HAP-1 (cell line): ENCODE results near the gene HMX1.
A peak's percentile ranks its signal among the peaks of the same experiment; 100 is the strongest.

ENCODE experiments used
- DNase-seq, 2 experiments: peaks; one replicate each; pipeline ENCODE4 v3.0.0-alpha.2; 2016 to 2020; ENCODE audit warnings: low spot score in 2 of 2
- H3K27me3 ChIP-seq: fragments of 250-450 bp; sonication (Bioruptor Pico); 2 replicates; pipeline ENCODE4 v1.5.1; 2020; ENCODE audit warnings: low read depth, mild to moderate bottlenecking, moderate library complexity
- H3K36me3 ChIP-seq: fragments of 250-450 bp; sonication (Bioruptor Pico); replicated peaks from 2 replicates; pipeline ENCODE4 v1.5.1; 2020; ENCODE audit warnings: mild to moderate bottlenecking
- H3K4me1 ChIP-seq: fragments of 250-450 bp; sonication (Bioruptor Pico); 2 replicates; pipeline ENCODE4 v1.5.1; 2020; ENCODE audit warnings: mild to moderate bottlenecking
- H3K4me3 ChIP-seq: fragments of 250-450 bp; sonication (Bioruptor Pico); 2 replicates; pipeline ENCODE4 v1.5.1; 2020; ENCODE audit warnings: mild to moderate bottlenecking, moderate library complexity
- H3K9me3 ChIP-seq: fragments of 250-450 bp; sonication (Bioruptor Pico); 2 replicates; pipeline ENCODE4 v1.5.1; 2020; ENCODE audit warnings: mild to moderate bottlenecking, moderate library complexity
- in situ Hi-C: fragments of 300-500 bp; cut with MboI; formaldehyde crosslinking; loops from 3 replicates; pipeline ENCODE4 v1.14.3; 2020; ENCODE audit warnings: low sequenced_read_pairs, inconsistent platforms, mixed read lengths

Gene HMX1

DNA sequence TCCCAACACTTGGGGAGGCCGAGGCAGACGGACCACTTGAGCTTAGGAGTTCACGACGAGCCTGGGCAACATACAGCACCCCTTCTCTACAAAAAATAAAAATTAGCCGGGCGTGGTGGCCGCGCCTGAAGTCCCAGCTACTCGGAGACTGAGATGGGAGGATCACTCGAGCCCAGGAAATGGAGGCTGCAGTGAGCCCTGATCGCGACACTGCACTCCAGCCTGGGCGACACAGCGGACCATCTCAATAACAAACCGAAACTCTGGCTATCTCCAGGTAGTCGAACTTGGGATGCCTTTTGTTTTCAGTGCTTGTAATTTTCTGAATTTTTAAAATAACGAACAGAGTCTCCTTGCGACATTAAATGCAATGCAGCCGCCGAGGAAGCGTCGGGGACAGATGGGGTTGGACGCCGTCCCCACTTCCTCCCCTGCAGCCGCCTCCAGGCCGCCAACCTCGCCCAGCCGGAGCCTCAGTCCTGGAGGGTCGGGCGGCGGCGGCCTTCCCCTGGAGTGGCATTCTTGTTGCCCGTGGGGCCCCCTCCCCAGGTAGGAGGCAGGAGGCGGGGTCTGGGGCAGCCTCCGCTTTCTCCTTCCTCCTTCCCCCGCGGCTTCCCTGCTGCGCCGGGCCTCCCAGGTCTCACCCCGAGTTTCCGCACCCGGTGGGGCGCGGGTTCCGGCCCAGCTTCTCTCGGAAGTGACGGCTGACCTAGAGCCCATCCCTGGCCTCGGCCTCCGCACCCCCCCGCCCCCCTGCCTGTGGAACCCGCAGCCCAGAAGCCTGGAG, 14.6 kb downstream of the HMX1 start:
- H3K36me3 ChIP-seq, result no peaks in the 10 kb centered on the region
- H3K4me3 ChIP-seq, result no peak overlapping the region
- no peaks in the 10 kb centered on the region for H3K4me1 ChIP-seq
- peaks cover 75% of the 10 kb centered on the region for H3K27me3 ChIP-seq
- DNase-seq, result no peak
- no peaks in the 10 kb centered on the region for H3K9me3 ChIP-seq
- in situ Hi-C loops, result no loop called here

- Histone ChIP-seq H3K4me1 (no peaks in the 10 kb centered on the region), H3K27me3 (peaks cover 65% of the 10 kb centered on the region), H3K36me3 (no peaks in the 10 kb centered on the region), H3K4me3 (no peak overlapping the region), H3K9me3 (no peaks in the 10 kb centered on the region)
- DNase-seq, result peak in 1 of 2 experiments; percentile 53
- in situ Hi-C loops, result no loop called here
Measured at GRCh38 chr4:8855818-8856245, 15.8 kb downstream of the HMX1 start.

- no peaks in the 10 kb centered on the region for H3K36me3 ChIP-seq
- no peaks in the 10 kb centered on the region for H3K9me3 ChIP-seq
- H3K4me3 ChIP-seq, result no peak overlapping the region
- no peaks in the 10 kb centered on the region for H3K4me1 ChIP-seq
- H3K27me3 ChIP-seq, result peaks cover 58% of the 10 kb centered on the region
- DNase-seq, result no peak
- in situ Hi-C loops, result no loop called here
Measured at GRCh38 chr4:8854931-8855330, 16.7 kb downstream of the HMX1 start.

GRCh38 chr4:8854016-8854415, 17.6 kb downstream of the HMX1 start:
- H3K36me3 ChIP-seq, result no peaks in the 10 kb centered on the region
- DNase-seq, result no peak
- H3K4me3 ChIP-seq, result no peak overlapping the region
- no peaks in the 10 kb centered on the region for H3K9me3 ChIP-seq
- peaks cover 56% of the 10 kb centered on the region for H3K27me3 ChIP-seq
- no peaks in the 10 kb centered on the region for H3K4me1 ChIP-seq
- in situ Hi-C loops, result no loop called here

DNA sequence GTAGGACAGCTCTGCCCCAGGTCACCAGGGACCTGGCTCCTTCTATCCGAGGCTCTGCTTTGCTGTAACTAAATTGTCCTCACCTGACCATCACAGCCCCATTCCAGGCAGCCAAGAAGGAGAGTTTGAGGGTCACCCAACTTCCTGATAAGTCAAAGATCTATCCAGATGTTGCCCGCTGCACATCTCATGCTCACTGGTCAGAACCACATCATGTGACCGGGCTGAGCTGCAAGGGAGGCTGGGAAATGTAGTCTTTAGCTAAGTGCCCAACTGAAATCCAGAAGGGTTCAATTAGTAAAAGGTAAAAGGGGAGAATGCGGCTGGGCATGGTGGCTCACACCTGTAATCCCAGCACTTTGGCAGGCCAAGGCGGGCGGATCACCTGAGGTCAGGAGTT, 18.4 kb downstream of the HMX1 start:
- DNase-seq, result no peak
- Histone ChIP-seq H3K36me3 (no peaks in the 10 kb centered on the region), H3K9me3 (no peaks in the 10 kb centered on the region), H3K4me3 (no peak overlapping the region), H3K4me1 (no peaks in the 10 kb centered on the region), H3K27me3 (peaks cover 51% of the 10 kb centered on the region)
- in situ Hi-C loops, result no loop called here

DNA sequence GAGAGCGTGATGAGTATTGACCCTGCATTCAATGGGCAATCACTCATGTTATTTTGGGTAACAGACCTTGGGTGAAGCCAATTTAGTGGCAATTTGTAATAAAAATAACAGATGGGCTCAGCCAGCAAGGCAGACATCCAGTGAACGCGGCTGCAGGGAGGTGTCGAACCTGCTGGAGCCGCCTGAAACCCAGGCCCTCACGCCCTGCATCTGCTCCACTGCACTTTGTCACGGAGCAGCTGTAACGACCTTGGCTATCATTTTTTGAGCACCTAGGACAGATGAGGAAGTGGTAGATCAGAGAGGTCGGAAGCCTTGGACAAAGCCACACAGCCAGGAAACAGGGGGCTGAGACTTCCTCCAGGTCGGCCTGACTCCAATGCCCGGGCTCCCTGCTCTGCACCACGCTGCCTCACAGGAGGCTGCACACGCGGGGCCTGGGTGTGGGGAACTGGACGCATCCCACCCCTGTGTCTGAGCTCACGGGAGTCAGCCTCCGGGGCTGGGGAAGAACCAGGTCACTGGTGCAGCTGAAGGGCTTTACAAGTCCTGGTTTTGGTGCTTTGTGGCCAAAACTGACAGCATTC, 19.4 kb downstream of the HMX1 start:
- peaks cover 46% of the 10 kb centered on the region for H3K27me3 ChIP-seq
- no peak overlapping the region for H3K4me3 ChIP-seq
- in situ Hi-C loops, result no loop called here
- H3K4me1 ChIP-seq, result no peaks in the 10 kb centered on the region
- no peaks in the 10 kb centered on the region for H3K36me3 ChIP-seq
- no peak for DNase-seq
- H3K9me3 ChIP-seq, result no peaks in the 10 kb centered on the region

DNA sequence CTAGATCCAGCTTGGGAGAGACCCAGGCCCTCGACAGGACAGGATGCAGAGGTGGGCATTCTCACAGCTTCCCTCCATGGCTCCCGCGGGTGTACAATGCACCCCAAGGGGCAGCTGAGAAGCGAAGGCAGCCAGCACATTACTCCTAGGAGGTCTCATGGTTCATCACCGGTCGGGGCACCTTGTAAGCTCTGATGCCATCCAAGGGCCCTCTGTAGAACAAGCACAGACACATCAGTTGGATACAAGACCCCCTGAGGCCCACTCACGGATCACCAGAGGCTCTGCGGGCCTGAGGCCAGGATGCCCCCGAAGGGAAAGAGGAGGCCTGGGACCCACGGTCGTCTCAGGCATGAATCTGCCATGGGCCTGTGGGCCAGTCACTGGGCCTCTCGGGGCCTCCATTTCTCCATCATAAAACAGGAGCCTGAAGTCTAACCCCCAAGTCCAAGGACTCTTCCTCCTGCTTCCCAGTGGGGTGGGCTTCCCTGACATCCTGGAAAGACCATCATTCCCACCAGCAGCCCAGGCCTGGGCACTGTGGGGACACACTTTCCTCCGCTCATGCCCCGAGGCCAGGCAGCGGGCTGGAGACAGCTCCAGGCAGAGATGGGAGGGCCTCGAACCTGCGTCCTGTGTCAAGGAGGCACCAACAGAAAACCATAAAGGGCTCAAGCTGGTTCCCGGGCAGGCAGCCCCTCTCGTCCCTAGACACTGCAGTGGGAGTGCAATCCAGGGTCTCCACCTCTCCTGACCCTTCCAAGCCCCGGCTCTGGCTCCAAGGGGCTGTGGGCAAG, 20.1 kb downstream of the HMX1 start:
- peaks cover 39% of the 10 kb centered on the region for H3K27me3 ChIP-seq
- H3K36me3 ChIP-seq, result no peaks in the 10 kb centered on the region
- H3K4me1 ChIP-seq, result no peaks in the 10 kb centered on the region
- H3K9me3 ChIP-seq, result no peaks in the 10 kb centered on the region
- no peak overlapping the region for H3K4me3 ChIP-seq
- in situ Hi-C loops, result no loop called here
- no peak for DNase-seq

DNA sequence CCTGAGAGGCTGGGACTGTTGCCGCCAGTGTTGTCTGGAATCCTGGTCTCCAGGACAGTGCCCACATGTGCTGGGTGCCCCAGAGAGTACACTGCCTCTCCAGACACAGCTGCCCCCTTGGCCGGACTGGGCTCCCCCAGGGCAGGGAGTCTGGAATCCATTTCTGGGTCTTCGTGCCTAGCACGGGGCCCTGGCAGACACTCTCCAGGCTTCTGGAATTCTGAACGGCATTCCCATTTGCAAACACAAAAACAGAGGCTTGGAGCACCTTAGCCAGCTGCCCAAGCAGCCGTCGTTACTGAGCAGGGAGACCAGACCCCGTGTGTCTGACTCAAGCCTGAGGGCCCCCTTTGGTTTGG, 20.8 kb downstream of the HMX1 start:
- Histone ChIP-seq H3K9me3 (no peaks in the 10 kb centered on the region), H3K27me3 (peaks cover 32% of the 10 kb centered on the region), H3K4me1 (no peaks in the 10 kb centered on the region), H3K4me3 (no peak overlapping the region), H3K36me3 (no peaks in the 10 kb centered on the region)
- no peak for DNase-seq
- in situ Hi-C loops, result no loop called here

DNA sequence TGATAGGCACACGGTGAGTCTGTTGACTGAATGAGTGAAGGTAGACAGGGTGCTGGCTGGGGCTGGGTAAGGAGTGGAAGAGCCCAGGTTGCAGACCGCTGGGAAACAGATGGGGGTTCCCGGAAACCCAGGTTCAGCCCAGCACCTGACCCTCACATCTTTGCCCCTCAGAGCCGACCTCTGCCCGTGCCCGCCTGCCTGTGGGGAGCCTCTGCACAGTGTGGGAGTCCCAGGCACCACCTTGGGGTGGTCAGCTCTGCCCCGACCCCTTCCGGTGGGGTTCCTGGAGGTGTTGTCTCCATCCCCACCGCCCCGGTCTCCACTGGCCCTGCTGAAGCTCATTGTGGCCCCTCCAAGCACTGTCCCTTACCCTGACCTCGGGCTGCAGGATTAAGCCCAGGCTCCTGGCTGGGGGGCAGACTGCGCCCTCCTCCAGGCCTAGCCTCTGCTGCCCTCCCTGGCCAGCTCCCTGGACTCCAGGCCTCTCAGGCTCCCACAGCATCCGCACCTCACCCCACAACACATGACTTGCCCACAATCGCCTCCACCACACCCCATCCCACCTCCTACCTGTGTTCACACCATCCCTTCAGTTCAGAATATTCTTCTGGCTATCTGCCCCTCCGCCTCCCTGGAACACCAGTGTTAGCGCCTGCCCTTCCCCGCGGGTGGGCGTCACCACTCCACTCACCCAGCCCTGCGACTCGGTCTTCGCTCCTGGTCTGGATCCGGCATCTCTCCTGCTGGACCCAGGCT, 21.4 kb downstream of the HMX1 start:
- Histone ChIP-seq H3K36me3 (no peaks in the 10 kb centered on the region), H3K27me3 (peaks cover 27% of the 10 kb centered on the region), H3K4me1 (no peaks in the 10 kb centered on the region), H3K9me3 (no peaks in the 10 kb centered on the region), H3K4me3 (no peak overlapping the region)
- DNase-seq, result no peak
- in situ Hi-C loops, result no loop called here

DNA sequence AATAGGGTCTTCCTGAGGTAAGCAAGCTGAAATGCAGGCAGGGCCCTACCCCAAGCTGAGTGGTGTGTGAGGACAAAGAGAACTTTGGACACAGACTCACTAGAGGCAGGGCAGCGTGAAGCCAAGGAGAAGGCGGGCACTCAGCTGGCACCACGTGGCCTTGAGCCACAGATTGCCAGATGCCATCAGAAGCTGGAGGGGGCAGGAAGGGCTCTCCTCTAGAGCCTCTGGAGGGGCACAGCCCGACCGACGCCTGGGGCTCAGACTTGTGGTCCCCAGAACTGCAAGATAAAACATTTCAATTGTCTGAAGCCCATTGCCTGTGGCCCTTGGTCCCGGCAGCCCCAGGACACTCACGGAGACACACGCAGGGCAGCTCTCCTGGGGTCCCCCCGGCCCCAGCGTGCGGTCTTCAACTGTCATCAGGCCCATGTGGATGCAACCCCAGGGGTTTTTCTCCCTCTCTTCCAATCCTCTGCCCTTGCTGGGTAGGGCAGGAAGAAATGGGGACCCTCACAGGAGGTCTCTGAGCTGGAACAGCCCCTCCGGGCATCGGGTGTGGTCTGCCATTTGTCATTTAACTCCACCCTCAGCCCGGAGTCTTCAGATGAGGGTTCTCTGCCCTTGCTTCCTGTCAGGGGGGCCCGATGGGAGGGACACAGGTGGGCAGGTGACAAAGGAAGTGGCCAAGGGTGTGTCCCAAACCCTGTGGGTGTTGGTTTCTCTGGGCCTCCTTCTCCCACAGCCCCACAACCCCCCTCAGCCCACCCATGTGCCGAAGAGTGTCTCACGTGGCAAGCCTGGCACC, 22.2 kb downstream of the HMX1 start:
- H3K9me3 ChIP-seq, result no peaks in the 10 kb centered on the region
- H3K27me3 ChIP-seq, result peaks cover 20% of the 10 kb centered on the region
- H3K36me3 ChIP-seq, result no peaks in the 10 kb centered on the region
- in situ Hi-C loops, result no loop called here
- H3K4me1 ChIP-seq, result no peaks in the 10 kb centered on the region
- no peak for DNase-seq
- H3K4me3 ChIP-seq, result no peak overlapping the region

- Histone ChIP-seq H3K4me3 (no peak overlapping the region), H3K36me3 (no peaks in the 10 kb centered on the region), H3K4me1 (no peaks in the 10 kb centered on the region), H3K27me3 (peaks cover 15% of the 10 kb centered on the region), H3K9me3 (no peaks in the 10 kb centered on the region)
- no peak for DNase-seq
- in situ Hi-C loops, result no loop called here
Measured at GRCh38 chr4:8848507-8849265, 23.0 kb downstream of the HMX1 start.

DNA sequence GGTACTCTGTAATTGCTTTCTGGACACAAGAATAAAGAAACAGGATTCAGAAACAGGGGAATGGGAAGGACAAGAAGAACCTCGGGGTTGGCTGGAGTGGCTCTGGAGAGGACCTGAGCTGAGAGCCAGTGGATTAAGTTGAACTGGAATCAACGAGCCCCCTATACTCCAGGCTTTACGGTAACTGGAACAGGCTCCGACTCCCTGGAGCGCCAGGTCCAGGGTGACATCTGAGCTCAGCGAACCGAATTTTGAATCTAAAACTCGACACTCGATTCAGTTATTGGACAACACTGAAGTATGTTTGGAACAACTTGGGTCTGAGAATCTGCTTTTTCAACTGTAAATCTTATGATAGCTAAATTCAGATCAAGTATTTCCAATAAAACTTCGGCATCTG, 23.9 kb downstream of the HMX1 start:
- in situ Hi-C loops, result no loop called here
- H3K9me3 ChIP-seq, result no peaks in the 10 kb centered on the region
- H3K4me1 ChIP-seq, result no peaks in the 10 kb centered on the region
- no peaks in the 10 kb centered on the region for H3K36me3 ChIP-seq
- peaks cover 15% of the 10 kb centered on the region for H3K27me3 ChIP-seq
- no peak overlapping the region for H3K4me3 ChIP-seq
- DNase-seq, result peak; percentile 14 to 31
